GM23338 (cell line): ENCODE results near the gene SVIP. TPM values are rescaled to one million over a fixed set of nuclear protein-coding genes. Genes with fewer than 3 reads are reported as not detected.
A peak's percentile ranks its signal among the peaks of the same experiment; 100 is the strongest.

Experiments
- ATAC-seq: fragments of 200-7000 bp; cut with Tn5 transposase; 3 replicates; pipeline ENCODE4 v1.9.1; 2020
- DNase-seq: peaks from one replicate; pipeline ENCODE4 v3.0.0-alpha.2; 2015; ENCODE audit warnings: low spot score
- H2AFZ ChIP-seq: fragments of 200-600 bp; sonication (generic); 2 replicates; pipeline ENCODE4 v1.8.0; 2016; ENCODE audit warnings: antibody characterized with exemption, mild to moderate bottlenecking, moderate library complexity
- H3F3A ChIP-seq: fragments of 200-600 bp; sonication (generic); replicated peaks from 2 replicates; pipeline ENCODE4 v1.8.0; 2017; ENCODE audit warnings: antibody characterized with exemption, mixed run types, low read depth
- H3K27ac ChIP-seq: fragments of 200-600 bp; sonication (generic); 2 replicates; pipeline ENCODE4 v1.6.1; 2016; ENCODE audit warnings: low read depth
- H3K27me3 ChIP-seq: fragments of 200-600 bp; sonication (generic); 2 replicates; pipeline ENCODE4 v1.8.0; 2016; ENCODE audit warnings: mild to moderate bottlenecking, mixed run types, moderate library complexity; ENCODE audit not compliant: insufficient read depth
- H3K36me3 ChIP-seq: fragments of 200-600 bp; sonication (generic); 2 replicates; pipeline ENCODE4 v1.8.0; 2016; ENCODE audit warnings: mild to moderate bottlenecking; ENCODE audit not compliant: insufficient read depth
- H3K4me1 ChIP-seq: fragments of 200-600 bp; sonication (generic); 2 replicates; pipeline ENCODE4 v1.8.0; 2016; ENCODE audit warnings: mild to moderate bottlenecking, moderate library complexity; ENCODE audit not compliant: insufficient read depth
- H3K4me2 ChIP-seq: fragments of 200-600 bp; sonication (generic); 2 replicates; pipeline ENCODE4 v1.7.1; 2017; ENCODE audit warnings: mixed run types
- H3K4me3 ChIP-seq: fragments of 200-600 bp; sonication (generic); 2 replicates; pipeline ENCODE4 v1.6.1; 2016; ENCODE audit warnings: mixed run types
- H3K79me2 ChIP-seq: fragments of 200-600 bp; sonication (generic); replicated peaks from 2 replicates; pipeline ENCODE4 v1.8.0; 2017; ENCODE audit warnings: mild to moderate bottlenecking; ENCODE audit not compliant: insufficient read depth
- H3K9me2 ChIP-seq: fragments of 200-600 bp; sonication (generic); 2 replicates; pipeline ENCODE4 v1.8.0; 2017; ENCODE audit not compliant: insufficient read depth
- H4K20me1 ChIP-seq: fragments of 200-600 bp; sonication (generic); replicated peaks from 2 replicates; pipeline ENCODE4 v1.8.0; 2017; ENCODE audit warnings: mild to moderate bottlenecking; ENCODE audit not compliant: insufficient read depth
- H3K27ac Mint-ChIP-seq: 2 replicates; pipeline ENCODE4 v1.8.0; 2020; ENCODE audit warnings: inconsistent platforms, mild to moderate bottlenecking, moderate library complexity, mixed read lengths
- H3K27me3 Mint-ChIP-seq: 3 replicates; pipeline ENCODE4 v1.8.0; 2022; ENCODE audit warnings: low read depth, mild to moderate bottlenecking, moderate library complexity, mixed read lengths, inconsistent platforms; ENCODE audit not compliant: insufficient read depth, poor library complexity
- H3K36me3 Mint-ChIP-seq: 3 replicates; pipeline ENCODE4 v1.8.0; 2021; ENCODE audit warnings: low read depth, mild to moderate bottlenecking, inconsistent platforms, moderate library complexity, mixed read lengths
- H3K4me1 Mint-ChIP-seq: 3 replicates; pipeline ENCODE4 v1.8.0; 2020; ENCODE audit warnings: mild to moderate bottlenecking, inconsistent platforms, mixed read lengths
- H3K4me3 Mint-ChIP-seq: 3 replicates; pipeline ENCODE4 v1.8.0; 2021; ENCODE audit warnings: moderate library complexity, mild to moderate bottlenecking, inconsistent platforms, mixed read lengths
- H3K9me3 Mint-ChIP-seq: 3 replicates; pipeline ENCODE4 v1.8.0; 2020; ENCODE audit warnings: moderate library complexity, mild to moderate bottlenecking, inconsistent platforms, mixed read lengths
- CTCF ChIP-seq, 2 experiments: fragments of 200-600 bp in 1 of 2; sonication (generic) in 1 of 2; conservative IDR thresholded peaks; 2 replicates each; pipeline versions ENCODE4 v1.5.1 to v1.6.1; 2016 to 2017; ENCODE audit warnings: antibody characterized with exemption in 2 of 2, low read depth in 2 of 2, mild to moderate bottlenecking in 2 of 2, moderate library complexity in 1 of 2
- EZH2phosphoT487 ChIP-seq: fragments of 200-600 bp; sonication (generic); IDR thresholded peaks from one replicate; pipeline ENCODE4 v1.8.1; 2018; ENCODE audit warnings: antibody characterized with exemption; ENCODE audit not compliant: unreplicated experiment
- JUNB ChIP-seq: IDR thresholded peaks from one replicate; pipeline ENCODE4 v1.6.1; 2016; ENCODE audit warnings: antibody characterized with exemption; ENCODE audit not compliant: unreplicated experiment
- STAT1 ChIP-seq: IDR thresholded peaks from one replicate; pipeline ENCODE4 v1.6.1; 2016; ENCODE audit warnings: antibody characterized with exemption; ENCODE audit not compliant: unreplicated experiment
- ZNF462 ChIP-seq: fragments of 250-450 bp; sonication (Bioruptor Pico); IDR thresholded peaks from 2 replicates; pipeline ENCODE4 v1.5.0; 2020; ENCODE audit warnings: mild to moderate bottlenecking, moderate library complexity
- polyA plus RNA-seq: library from polyadenylated mRNA; unstranded; fragments of >200 nt; fragmentation: Nextera tagmentation; extraction: Ambion mirVana; gene quantifications from 2 replicates; pipeline ENCODE4 v1.2.1, GENCODE V29; 2016
- total RNA-seq: library from RNA; depleted of rRNA; stranded (reverse); fragments of >200 nt; shearing (Covaris generic); gene quantifications from 2 replicates; pipeline ENCODE4 v1.2.3, GENCODE V29; 2014

SVIP gene
- total and polyA plus RNA-seq, 2 experiments from 2014 or later: 4.1 to 13.5 TPM

GRCh38 chr11:22778642-22779041 lies 51.0 kb downstream of the SVIP start:
- H3K27ac Mint-ChIP-seq: no peak overlapping the region
- Histone ChIP-seq H2AFZ (no peak overlapping the region), H3K79me2 (no peaks in the 10 kb centered on the region), H3K9me2 (no peaks in the 10 kb centered on the region), H3K27me3 (no peaks in the 10 kb centered on the region), H3K27ac (no peak overlapping the region), H4K20me1 (no peaks in the 10 kb centered on the region), H3K36me3 (no peaks in the 10 kb centered on the region), H3F3A (no peaks in the 10 kb centered on the region), H3K4me3 (no peak overlapping the region), H3K4me2 (no peak overlapping the region), H3K4me1 (no peaks in the 10 kb centered on the region; the same call in 1 of the 2 replicates)
- peak; percentile 18 for DNase-seq
- no peaks in the 10 kb centered on the region for H3K36me3 Mint-ChIP-seq
- no peak for ATAC-seq
- TF ChIP-seq CTCF (conservative IDR thresholded peaks at IDR 0.05; ENCODE audit: low read depth in 2 of 2) (peak; percentile 41 to 42), STAT1 (no peak), JUNB (no peak)
- peaks cover 13% of the 10 kb centered on the region for H3K4me1 Mint-ChIP-seq
- no peaks in the 10 kb centered on the region for H3K9me3 Mint-ChIP-seq
- H3K27me3 Mint-ChIP-seq: no peaks in the 10 kb centered on the region
- H3K4me3 Mint-ChIP-seq: no peak overlapping the region

- no peak overlapping the region for H3K4me2 ChIP-seq
- no peaks in the 10 kb centered on the region for H3F3A ChIP-seq
- Mint-ChIP-seq H3K27me3 (no peaks in the 10 kb centered on the region), H3K4me3 (no peak overlapping the region), H3K9me3 (no peaks in the 10 kb centered on the region), H3K36me3 (no peaks in the 10 kb centered on the region), H3K4me1 (peaks cover 2% of the 10 kb centered on the region; the same call in 2 of the 3 replicates), H3K27ac (no peak overlapping the region)
- no peak for TF ChIP-seq ZNF462 (CRISPR knock-in tag)
- TF ChIP-seq EZH2phosphoT487: no peak
- no peaks in the 10 kb centered on the region for H3K9me2 ChIP-seq
- H2AFZ ChIP-seq: peak overlapping the region; percentile 12; the same call in 1 of the 2 replicates
- H3K79me2 ChIP-seq: no peaks in the 10 kb centered on the region
- H3K4me3 ChIP-seq: no peak overlapping the region
- no peak for ATAC-seq
- no peaks in the 10 kb centered on the region for H3K27me3 ChIP-seq
- no peak for DNase-seq
- no peaks in the 10 kb centered on the region for H4K20me1 ChIP-seq
- no peaks in the 10 kb centered on the region; the same call in 1 of the 2 replicates for H3K4me1 ChIP-seq
- H3K27ac ChIP-seq: no peak overlapping the region
- no peaks in the 10 kb centered on the region for H3K36me3 ChIP-seq
These were observed 54.4 kb downstream of the SVIP start for GRCh38 chr11:22775248-22775647.
